ENCODE data around the gene PGM3. TPM values are rescaled to one million over a fixed set of nuclear protein-coding genes. Genes with fewer than 3 reads are reported as not detected.
"Not testable (repeated sequence)": the region's sequence is repeated elsewhere in the genome, so short reads cannot be mapped to it uniquely, and the experiment has no call there.

The PGM3 gene, protein sequence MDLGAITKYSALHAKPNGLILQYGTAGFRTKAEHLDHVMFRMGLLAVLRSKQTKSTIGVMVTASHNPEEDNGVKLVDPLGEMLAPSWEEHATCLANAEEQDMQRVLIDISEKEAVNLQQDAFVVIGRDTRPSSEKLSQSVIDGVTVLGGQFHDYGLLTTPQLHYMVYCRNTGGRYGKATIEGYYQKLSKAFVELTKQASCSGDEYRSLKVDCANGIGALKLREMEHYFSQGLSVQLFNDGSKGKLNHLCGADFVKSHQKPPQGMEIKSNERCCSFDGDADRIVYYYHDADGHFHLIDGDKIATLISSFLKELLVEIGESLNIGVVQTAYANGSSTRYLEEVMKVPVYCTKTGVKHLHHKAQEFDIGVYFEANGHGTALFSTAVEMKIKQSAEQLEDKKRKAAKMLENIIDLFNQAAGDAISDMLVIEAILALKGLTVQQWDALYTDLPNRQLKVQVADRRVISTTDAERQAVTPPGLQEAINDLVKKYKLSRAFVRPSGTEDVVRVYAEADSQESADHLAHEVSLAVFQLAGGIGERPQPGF
- 57.6 and 77.8 TPM in 2 replicates for total RNA-seq

DNA sequence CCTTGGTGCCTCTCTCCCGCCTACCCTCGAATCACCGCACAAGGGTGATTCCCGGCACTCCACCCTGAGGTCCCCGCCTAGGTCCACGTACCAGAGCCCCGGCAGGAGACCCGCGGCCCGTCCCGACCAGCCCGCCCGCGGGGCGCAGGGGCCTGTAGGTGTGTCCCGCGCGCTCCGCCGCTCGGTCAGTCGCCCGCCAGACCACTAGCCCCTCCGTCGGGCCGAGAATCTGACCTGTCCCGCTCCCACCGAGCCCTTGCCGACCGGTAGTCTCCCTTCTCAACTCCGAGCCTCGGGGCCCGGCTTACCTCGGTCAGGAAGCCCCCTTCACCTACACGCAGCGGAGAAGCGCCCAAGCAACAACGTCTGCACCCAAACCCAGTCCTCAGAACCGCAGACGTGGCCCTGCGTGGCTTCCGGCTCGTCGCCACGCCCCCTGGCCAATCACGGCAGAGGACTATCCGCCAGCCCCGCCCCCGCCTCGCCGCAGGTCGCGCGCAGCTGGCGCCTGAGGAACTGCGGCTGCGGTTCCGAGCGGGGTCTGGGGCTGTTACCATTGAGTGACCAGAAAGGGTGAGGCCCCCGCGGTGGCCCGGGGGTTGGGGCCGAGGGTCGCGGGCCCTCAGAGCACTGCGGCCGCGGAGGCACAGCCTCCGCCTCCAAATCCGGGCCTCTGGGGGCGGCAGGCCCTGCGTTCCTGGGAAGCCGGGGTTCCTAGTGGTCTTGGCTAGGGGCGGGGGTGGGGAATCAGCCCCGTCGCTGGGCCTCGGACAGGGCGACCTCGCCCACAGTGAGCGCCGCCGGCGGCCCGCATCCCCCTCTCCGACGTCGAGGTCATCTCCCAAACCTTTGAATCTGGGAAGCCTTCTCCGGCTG is at the start of gene PGM3, which contains the start of gene RWDD2A:
TSS of gene PGM3 (minus strand) at position 395 of the 876 bp plus-strand sequence. CDS start 2,253 bp downstream, outside the sequence.
TSS of gene RWDD2A (plus strand) at position 487 of the 876 bp plus-strand sequence. CDS start 1,095 bp downstream, outside the sequence.
- peak; percentile 57 to 93 for DNase-seq (ENCODE audit: low read depth in 2 of 2)

DNA sequence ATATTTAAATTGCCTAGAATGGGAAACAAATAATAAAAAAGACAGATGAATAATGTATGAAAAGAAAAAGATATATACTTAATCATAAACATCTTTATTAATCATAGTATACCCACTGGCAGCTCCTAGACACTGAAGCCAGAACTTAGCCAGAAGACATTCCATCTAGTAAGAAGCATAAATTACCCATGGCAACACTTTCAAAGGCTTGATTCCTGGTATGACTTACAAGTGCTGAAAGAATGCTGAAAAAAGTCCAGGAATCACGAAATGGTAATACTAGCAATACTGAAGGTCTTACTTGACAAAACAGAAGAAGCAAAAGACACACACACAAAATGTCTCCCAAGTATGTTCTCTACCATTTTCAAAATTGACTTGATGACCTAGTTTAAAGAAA is 38.1 kb upstream of the PGM3 start:
- DNase-seq (ENCODE audit: low read depth in 2 of 2), result no peak

GRCh38 chr6:83226517-83226916 is 33.5 kb upstream of the PGM3 start:
- peak in 1 of 2 donors; percentile 30 for DNase-seq (ENCODE audit: low read depth in 2 of 2)

DNA sequence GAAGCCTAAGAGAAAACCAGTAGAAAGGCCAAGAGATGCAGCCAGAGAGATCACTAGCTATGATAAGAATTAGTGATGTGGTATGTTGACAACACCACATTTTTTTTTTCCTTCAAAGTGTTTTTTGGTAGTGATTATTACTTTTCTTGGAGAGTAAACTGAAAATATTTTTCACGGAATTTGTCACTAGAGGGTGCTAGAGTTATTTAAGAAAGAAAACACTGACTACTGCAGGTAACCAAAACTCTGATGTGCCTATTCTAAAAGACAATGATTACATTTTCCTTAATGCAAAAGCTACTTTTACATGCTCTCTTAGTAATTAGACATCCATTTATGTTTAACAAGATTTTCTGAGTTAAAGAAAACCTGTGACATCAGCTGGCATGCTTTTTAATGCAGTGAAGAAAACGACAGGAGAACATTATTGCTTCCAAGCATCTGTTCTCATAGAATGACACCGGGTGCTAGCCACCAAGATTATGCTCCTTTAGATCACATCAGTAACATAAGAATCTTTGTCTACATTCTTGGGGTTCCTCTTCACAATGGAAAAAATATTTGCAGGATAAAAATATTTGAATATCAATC is 28.9 kb upstream of the PGM3 start:
- DNase-seq (ENCODE audit: low read depth in 2 of 2), result peak; percentile 41 to 55

DNA sequence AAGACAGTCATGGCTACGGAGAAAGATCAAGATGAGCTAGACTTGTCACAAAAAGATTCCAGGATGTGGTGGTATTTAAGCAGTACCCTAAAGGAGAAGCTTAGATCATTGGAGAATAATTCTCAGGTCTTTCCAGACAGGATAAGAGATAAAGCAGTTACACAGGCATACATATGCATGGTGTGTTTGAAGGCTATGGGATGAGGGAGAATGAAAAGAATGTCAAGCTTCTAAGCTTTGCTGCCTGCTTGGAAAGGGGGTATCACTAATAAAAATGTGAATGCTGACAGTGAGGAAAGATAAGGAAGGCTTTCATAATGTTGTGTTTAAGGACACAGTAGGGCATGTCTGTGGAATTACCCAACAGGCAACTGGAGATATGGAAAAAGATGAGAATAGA is 28.2 kb upstream of the PGM3 start:
- DNase-seq (ENCODE audit: low read depth in 2 of 2), result no peak

DNA sequence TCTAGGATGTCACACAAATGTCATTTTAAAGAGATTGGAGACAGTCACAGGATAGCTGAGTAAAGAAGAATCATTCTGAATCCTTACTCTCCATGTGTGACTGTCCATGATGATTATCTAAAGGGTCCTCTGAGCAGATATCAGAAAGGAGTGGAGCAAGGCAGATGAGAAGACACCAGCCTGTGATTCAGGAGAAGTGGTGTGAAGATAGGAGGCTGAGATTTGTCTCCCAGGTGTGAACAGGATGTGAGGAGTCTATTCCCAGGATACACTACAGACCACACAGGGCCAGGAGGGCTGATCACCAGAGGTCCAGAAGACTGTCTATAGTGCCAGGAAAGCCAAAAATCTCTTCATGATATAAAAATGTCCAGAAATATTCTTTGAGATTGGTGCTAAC is 27.1 kb upstream of the PGM3 start:
- no peak for DNase-seq (ENCODE audit: low read depth in 2 of 2)

GRCh38 chr6:83218646-83219045 is 25.6 kb upstream of the PGM3 start:
- no peak for DNase-seq (ENCODE audit: low read depth in 2 of 2)

GRCh38 chr6:83216806-83217205 is 23.7 kb upstream of the PGM3 start:
- no peak for DNase-seq (ENCODE audit: low read depth in 2 of 2)

- DNase-seq (ENCODE audit: low read depth in 2 of 2), result peak; percentile 64 to 82
Observed at GRCh38 chr6:83215131-83216047, 22.3 kb upstream of the PGM3 start.

DNA sequence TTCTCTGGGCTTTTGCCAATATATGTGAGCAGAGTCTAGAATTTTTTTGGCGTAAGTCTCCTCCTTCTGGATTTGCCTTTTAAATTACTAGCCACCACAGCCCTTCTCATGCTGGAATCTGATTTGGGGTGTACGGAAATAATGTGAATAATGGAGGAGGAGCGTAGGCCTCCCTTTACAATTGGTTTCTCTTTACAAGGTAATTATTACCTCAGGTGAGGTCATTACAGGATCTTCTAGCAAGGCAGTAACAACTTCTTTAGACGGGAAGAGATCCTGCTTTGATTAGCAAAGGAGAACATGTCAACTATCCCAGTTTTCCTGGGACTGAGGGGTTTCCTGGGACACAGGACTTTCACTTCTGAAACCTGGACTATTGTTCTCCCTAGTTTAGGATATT is 9.0 kb upstream of the PGM3 start:
- DNase-seq (ENCODE audit: low read depth in 2 of 2), result no peak

- DNase-seq (ENCODE audit: low read depth in 2 of 2), result peak in 1 of 2 donors; percentile 82
Observed at GRCh38 chr6:83199863-83200225, 6.8 kb upstream of the PGM3 start.

- DNase-seq (ENCODE audit: low read depth in 2 of 2), result peak in 1 of 2 donors; percentile 44
Observed at GRCh38 chr6:83199173-83199862, 6.3 kb upstream of the PGM3 start.

DNA sequence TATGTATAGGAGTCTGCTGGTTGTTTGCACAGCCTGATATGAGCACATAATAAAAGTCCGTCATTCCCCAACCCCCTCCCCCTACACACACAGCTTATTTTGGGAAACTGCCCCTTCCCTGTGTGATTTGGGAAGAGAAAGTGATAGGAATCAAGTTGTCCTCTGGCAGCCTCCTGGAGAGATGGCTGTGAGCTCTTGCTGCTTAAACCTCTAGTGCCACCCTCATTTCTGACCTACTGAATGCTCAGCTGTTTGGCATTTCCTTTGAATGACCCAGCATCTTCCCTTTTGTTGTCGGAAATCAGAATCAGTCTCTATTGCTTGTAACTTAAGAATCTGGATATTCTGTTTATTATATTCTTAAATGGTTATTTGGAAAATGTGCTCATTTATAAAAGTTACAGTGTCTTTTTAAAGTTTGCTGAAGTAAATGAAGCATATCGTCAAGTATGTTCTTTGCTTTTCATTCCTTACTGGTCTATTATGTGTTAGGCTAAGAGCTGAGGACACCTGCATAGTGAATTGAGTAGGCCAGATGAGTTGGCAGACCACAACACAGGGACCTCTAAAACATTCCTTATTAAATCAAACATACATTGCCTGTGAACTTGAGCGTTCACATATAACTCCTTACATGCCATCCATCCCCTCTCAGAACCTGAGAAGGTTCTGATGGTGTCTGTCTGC is 5.6 kb upstream of the PGM3 start:
- peak in 1 of 2 donors; percentile 64 for DNase-seq (ENCODE audit: low read depth in 2 of 2)

DNA sequence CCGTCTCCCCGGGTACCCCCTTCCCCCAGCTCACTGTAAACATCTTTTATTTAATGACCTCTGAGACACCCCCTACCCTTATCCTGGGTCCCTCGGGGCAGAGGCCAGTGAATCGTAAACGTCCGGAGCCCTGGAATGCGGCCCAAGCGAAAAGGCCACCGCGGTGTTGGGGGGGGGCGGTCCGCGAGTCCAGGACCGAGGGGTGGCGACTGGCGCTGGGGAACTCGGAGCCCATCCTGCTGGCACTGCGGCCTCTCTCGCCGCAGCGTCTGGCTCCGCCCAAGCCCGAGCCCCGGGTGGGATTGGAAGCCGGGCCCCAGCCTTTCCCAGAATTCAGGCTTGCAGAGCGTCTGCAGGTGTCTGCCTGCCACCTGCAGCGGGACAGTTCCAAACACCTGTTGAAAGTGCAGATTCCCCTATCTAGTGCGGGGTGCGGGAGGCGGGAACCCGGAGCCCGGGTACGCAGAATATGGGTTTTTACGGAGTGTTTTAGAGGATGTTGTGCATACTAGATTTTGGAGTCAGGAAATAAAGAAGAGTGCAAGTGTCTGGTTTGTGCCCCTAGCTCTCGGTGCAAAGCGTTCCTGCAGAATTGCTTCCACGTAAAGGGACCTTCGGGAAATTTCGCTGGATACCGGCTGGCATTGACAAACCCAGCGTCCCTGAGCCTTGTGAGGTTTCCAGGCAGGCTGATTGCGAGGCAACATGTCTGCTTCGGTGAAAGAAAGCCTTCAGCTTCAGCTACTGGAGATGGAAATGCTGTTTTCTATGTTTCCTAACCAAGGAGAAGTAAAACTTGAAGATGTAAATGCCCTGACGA is 892 bp upstream of the PGM3 start:
- DNase-seq (ENCODE audit: low read depth in 2 of 2), result peak in 1 of 2 donors; percentile 59

GRCh38 chr6:83192456-83192855 is 609 bp downstream of the PGM3 start:
- no peak for DNase-seq (ENCODE audit: low read depth in 2 of 2)

GRCh38 chr6:83191974-83192373 is 1.1 kb downstream of the PGM3 start:
- not testable (repeated sequence) for DNase-seq (ENCODE audit: low read depth in 2 of 2)

DNA sequence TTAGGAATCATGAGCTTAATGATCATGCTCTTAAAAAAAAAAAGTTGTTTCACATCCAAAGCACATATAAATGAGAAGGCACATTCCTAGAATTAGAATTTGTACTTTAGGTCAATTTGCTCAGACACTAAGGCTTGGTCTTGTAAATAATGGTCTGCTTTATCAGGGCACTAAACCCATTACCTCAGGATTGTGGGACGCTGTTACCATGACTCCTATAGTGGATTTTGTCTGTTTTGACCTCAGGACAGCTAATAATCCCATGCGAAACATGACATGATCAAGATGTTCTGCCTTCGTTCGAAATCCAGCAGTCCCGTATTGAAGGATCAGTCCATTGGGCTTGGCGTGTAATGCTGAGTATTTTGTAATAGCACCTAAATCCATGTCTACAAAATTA is 2.4 kb downstream of the PGM3 start:
- DNase-seq (ENCODE audit: low read depth in 2 of 2), result no peak

DNA sequence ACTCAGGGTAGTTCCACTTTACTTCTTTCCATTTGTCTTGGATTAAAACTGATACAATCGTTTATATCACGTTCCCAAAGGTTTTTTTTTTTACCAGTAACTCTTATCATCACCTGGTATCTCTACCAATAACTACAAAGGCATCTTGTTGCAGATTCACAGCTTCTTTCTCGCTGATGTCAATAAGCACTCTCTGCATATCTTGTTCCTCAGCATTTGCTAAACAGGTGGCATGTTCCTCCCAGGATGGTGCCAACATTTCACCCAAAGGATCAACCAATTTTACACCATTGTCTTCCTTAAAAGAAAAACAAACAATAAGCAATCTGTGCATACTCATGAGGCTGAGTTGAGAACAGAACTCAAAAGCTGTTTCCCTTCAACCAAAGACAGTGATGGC is 4.6 kb downstream of the PGM3 start:
- DNase-seq (ENCODE audit: low read depth in 2 of 2), result no peak
